ENCODE data around the gene ZP1. TPM values are rescaled to one million over a fixed set of nuclear protein-coding genes. Genes with fewer than 3 reads are reported as not detected.

ZP1 gene
- total RNA-seq, 1 donor from 2014 or later, result not detected

DNA sequence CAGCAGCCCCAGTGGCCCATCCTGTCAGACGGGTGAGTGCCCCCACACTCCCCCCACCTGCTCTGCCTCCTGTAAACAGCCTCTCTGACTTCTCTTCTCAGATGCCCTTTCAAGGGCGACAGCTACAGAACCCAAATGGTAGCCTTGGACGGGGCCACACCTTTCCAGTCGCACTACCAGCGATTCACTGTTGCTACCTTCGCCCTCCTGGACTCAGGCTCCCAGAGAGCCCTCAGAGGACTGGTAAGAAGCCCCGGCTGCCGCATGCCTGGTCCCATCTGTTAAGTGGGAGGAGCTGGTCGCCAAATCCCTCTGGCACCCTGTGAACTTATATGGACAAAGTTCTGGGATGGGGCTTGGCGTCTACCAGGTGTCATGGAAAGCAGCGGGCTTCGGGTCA is 6.2 kb downstream of the ZP1 start:
- H3K9me3 Mint-ChIP-seq, result no peaks in the 10 kb centered on the region
- DNase-seq, result no peak
- H3K4me1 Mint-ChIP-seq, result peaks cover 17% of the 10 kb centered on the region
- intact Hi-C loops (cut with micrococcal nuclease), result no loop called here
- peaks cover 2% of the 10 kb centered on the region for H3K36me3 Mint-ChIP-seq (ENCODE audit: low read depth)
- no peaks in the 10 kb centered on the region for H3K27me3 Mint-ChIP-seq
- no peak overlapping the region for H3K4me3 Mint-ChIP-seq
- no peak overlapping the region for H3K27ac Mint-ChIP-seq

DNA sequence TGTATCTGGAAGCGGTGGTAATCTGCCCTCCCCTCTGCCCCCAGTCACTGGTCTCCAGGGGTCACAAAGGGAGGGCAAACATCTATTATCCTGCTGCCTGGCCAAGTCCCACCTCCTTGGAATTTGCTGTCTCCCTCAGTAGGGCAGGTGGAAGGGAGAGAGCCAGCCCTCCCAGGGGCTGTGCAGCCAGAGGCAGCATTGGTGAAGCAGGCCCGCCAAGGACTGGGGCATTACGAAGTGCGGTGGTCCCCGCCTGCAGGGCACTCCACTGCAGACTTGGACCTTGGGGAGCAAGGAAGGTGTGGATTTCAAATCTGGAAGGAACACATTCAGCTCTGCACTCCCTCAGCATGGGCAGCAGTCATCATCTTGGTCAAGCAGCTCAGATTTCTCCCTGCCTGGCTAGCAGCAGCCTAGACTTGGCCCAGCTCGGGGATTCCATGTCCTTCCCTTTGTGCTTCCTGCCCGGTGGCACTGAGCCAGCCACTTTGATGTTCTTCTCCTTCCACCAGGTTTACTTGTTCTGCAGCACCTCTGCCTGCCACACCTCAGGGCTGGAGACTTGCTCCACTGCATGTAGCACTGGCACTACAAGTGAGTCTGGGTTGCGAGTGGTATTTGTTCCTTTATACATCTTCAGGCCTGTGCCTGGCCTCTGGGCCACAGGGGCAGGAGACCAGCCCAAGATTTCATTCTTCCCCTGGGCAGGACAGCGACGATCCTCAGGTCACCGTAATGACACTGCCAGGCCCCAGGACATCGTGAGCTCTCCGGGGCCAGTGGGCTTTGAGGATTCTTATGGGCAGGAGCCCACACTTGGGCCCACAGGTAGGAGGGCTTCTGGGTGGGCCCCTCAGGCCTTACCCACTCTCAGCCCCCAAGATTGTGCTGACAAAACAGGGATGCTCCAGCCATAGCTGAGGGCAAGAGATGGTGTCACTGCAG is 7.4 kb downstream of the ZP1 start:
- Mint-ChIP-seq H3K27me3 (no peaks in the 10 kb centered on the region), H3K36me3 (ENCODE audit: low read depth) (peaks cover 2% of the 10 kb centered on the region), H3K4me3 (no peak overlapping the region), H3K27ac (no peak overlapping the region), H3K9me3 (no peaks in the 10 kb centered on the region), H3K4me1 (peaks cover 10% of the 10 kb centered on the region)
- no peak for DNase-seq
- intact Hi-C loops (cut with micrococcal nuclease), result no loop called here

DNA sequence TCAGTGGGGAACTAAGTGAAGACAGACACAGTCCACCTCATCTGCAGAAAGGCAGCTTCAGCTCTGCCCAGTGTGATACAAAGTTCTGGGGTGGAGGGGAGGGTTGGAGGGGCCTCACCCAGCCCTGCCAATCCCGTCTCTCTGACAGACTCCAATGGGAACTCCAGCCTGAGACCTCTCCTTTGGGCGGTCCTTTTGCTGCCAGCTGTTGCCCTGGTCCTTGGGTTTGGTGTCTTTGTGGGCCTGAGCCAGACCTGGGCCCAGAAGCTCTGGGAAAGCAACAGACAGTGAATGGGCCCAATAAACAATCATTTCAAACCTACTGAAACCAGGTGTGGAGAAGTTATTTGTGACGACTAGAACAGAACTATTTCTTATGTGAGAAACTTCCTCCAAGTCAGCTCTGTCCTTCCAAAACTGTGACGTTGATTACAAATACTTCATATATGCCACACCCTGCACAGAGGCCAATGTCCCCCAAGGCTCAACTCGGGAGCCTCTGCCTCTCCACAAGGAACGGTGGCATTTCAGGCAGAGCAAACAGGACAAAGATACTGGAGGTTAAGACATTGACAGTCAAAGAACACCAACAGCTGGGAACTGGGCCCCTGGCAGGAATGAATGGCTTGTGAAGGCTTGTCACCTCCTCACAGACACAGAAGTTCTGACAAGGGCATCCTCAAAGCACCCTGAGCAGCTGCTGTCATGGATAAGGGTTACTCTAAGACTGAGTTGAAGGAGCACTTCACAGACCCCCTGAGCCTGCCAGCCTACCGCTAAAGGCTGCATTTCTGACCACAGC is 8.2 kb downstream of the ZP1 start:
- Mint-ChIP-seq H3K4me1 (peaks cover 10% of the 10 kb centered on the region), H3K27ac (no peak overlapping the region), H3K36me3 (ENCODE audit: low read depth) (peaks cover 2% of the 10 kb centered on the region), H3K27me3 (no peaks in the 10 kb centered on the region), H3K4me3 (no peak overlapping the region), H3K9me3 (no peaks in the 10 kb centered on the region)
- DNase-seq, result no peak
- intact Hi-C loops (cut with micrococcal nuclease), result no loop called here

DNA sequence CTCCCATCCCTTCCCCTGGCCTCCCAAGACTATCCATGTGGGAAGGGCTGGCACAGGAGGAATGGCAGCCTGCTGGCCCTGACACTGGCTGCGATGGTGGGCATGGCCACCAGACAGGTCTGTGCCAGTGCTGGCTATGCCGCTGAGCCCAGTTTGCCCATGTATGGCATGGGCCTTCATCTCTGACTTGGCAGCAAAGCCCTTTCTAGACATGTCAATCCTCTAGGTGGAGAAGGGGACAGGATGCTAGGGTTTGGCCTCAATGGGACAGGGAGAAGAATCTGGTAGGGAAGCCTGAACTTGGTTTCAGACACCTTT is 8.8 kb downstream of the ZP1 start:
- Mint-ChIP-seq H3K27me3 (no peaks in the 10 kb centered on the region), H3K4me1 (peaks cover 10% of the 10 kb centered on the region), H3K9me3 (no peaks in the 10 kb centered on the region), H3K27ac (no peak overlapping the region), H3K36me3 (ENCODE audit: low read depth) (peaks cover 8% of the 10 kb centered on the region), H3K4me3 (no peak overlapping the region)
- no peak for DNase-seq
- intact Hi-C loops (cut with micrococcal nuclease), result no loop called here

DNA sequence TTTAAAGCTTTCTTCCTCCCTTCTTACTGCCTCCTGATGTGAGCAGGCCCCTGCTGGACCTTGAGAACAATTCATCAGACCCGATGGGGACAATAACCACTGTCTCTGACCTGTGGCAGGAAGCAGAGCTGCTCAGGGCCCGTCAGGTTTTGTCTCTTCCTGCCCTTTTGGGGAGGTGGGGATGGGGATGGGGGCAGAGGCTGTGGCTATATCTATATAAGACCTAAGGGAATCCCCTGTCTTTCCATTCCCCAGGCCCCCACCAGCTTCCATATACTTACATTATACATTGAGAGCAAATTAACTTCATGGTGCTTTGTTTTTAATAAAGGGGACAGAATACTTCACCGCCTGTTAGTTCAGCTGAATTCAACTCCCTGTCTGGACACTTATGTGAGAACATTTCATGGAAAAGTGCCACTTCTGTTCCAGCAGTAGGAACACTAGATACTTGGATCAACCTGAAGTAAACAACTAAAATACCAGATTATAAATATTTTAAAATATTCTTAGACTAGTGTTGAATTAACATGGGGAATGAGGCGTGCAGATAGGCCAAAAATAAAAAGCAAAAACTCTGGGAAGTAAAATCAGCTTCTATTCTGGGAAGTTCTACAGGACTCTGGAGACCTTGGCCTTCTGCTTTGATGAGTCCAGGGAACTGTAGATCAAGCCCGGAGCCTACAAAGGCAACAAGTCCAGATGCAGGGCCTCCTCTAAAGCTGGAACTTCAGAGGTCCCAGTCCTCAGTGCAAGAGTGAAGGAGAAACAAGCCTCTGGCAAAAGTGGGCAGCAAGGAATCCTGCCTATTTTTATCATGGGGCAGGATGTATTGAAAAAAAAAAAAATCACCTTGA is 11.1 kb downstream of the ZP1 start:
- intact Hi-C loops (cut with micrococcal nuclease), result no loop called here
- DNase-seq, result no peak
- Mint-ChIP-seq H3K9me3 (no peaks in the 10 kb centered on the region), H3K4me1 (peaks cover 6% of the 10 kb centered on the region), H3K4me3 (no peak overlapping the region), H3K27me3 (no peaks in the 10 kb centered on the region), H3K27ac (no peak overlapping the region), H3K36me3 (ENCODE audit: low read depth) (peaks cover 15% of the 10 kb centered on the region)

DNA sequence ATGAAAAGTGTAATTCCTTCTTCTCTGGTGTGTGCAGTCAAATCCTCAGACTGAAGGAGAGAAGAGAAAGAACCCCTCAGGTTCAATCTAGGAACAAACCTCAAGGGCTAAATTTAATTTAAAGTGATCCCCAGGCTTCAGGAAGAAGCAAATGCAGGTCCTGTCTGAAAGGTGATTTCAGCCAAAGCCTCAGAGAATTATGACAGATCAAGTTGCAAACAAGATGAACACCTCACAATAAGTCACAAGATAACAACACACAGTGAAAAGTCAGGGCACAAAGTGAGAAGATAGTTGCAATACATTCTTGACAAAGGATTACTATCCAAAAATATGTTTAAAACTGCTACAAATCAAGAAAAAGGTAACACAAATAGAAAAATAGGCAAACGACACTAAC is 11.8 kb downstream of the ZP1 start:
- no peak overlapping the region for H3K4me3 Mint-ChIP-seq
- H3K4me1 Mint-ChIP-seq, result peaks cover 6% of the 10 kb centered on the region
- peaks cover 20% of the 10 kb centered on the region for H3K36me3 Mint-ChIP-seq (ENCODE audit: low read depth)
- no peaks in the 10 kb centered on the region for H3K9me3 Mint-ChIP-seq
- no peak for DNase-seq
- no peak overlapping the region for H3K27ac Mint-ChIP-seq
- intact Hi-C loops (cut with micrococcal nuclease), result no loop called here
- no peaks in the 10 kb centered on the region for H3K27me3 Mint-ChIP-seq

DNA sequence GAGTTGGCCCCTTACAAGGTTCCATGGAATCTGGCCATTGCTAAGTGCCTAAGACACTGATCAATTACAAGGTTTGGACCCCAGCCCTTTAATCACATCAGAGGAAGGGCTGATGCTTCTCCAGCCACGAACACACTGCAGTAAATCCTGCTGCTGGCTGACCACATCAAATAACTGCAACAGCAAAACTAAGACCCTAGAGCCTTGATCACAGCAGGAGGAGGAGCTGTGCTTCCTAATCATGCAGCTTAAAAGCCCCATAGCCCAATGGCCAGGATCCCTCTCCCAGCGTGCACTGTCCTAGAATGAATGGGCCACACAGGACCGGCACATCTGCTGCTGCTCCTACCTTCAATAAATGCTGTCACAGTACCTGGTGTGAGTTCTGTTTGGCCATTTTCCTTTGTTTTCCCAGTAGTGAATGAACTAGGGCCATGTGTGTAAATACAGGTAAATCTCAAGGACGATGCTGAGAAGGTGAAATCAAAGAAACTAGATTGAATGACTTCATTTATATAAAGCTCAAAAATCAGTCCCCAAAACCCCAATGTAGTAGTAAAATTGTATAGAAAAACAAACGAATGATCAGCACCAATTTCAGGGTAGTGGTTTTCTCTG is 12.7 kb downstream of the ZP1 start:
- no peak overlapping the region for H3K27ac Mint-ChIP-seq
- intact Hi-C loops (cut with micrococcal nuclease), result no loop called here
- H3K9me3 Mint-ChIP-seq, result no peaks in the 10 kb centered on the region
- peaks cover 6% of the 10 kb centered on the region for H3K4me1 Mint-ChIP-seq
- H3K27me3 Mint-ChIP-seq, result no peaks in the 10 kb centered on the region
- no peak overlapping the region for H3K4me3 Mint-ChIP-seq
- peaks cover 26% of the 10 kb centered on the region for H3K36me3 Mint-ChIP-seq (ENCODE audit: low read depth)
- DNase-seq, result no peak

DNA sequence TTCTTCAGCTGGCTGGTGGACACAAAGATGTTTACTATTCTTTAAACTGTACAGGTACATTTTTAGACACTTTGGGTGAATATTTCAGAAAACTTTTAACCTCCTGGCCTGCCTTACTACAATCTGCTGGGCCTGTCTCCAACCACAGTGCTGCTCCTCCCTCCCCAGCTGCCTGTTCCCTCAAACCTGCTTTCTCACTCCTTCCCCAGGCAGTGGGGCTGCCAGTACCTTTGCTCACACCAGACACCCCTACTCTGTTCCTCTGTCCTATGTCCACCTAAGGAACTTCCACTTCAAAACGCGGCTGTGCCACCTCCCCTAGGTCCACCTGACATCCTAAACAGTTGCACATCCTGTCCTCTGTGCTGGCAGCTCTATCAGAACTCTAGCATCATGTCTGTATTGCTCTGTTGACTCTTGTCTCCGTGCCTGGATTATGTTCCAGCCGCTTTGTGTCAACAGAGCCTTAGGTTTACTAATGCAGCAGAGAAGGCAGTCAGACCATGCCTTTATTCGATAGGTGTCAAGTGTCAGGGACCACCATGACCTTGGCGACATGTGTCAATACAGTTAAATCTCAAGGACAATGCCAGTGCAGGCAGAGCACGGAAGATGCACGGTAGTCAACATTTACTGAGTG is 13.4 kb downstream of the ZP1 start:
- Mint-ChIP-seq H3K36me3 (ENCODE audit: low read depth) (peaks cover 28% of the 10 kb centered on the region), H3K27ac (peak overlapping the region; percentile 64), H3K9me3 (no peaks in the 10 kb centered on the region), H3K4me3 (no peak overlapping the region), H3K4me1 (peaks cover 6% of the 10 kb centered on the region), H3K27me3 (no peaks in the 10 kb centered on the region)
- intact Hi-C loops (cut with micrococcal nuclease), result no loop called here
- DNase-seq, result no peak

GRCh38 chr11:60887556-60887955 is 20.2 kb downstream of the ZP1 start:
- Mint-ChIP-seq H3K36me3 (ENCODE audit: low read depth) (peaks cover 47% of the 10 kb centered on the region), H3K27ac (no peak overlapping the region), H3K27me3 (no peaks in the 10 kb centered on the region), H3K9me3 (no peaks in the 10 kb centered on the region), H3K4me3 (no peak overlapping the region), H3K4me1 (peaks cover 5% of the 10 kb centered on the region)
- DNase-seq, result peak; percentile 82
- intact Hi-C loops (cut with micrococcal nuclease), result loop anchor here (1.0 kb wide), 2 partner anchors 56 to 112 kb away; no protein-coding TSS in a partner anchor

DNA sequence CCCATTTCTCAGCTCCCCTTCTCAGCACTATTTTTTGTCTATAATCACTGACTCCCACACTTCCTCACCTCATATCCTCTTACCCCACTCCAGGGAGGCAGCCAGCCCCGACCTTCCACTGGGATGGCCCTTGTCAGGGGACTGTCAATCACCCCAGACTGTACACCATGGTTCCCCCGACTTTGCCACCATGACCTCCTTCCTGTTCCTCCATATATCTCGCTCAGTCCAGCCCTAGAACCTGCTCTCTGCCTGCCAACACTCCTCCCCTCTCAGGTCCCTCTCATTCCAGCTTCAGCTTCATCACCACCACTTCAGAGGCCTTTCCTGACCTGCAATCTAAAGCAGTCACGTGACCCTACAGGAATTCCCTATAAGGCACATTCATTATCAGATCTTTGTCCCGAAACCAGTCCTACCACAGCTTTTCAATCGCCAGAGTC is 22.5 kb downstream of the ZP1 start:
- H3K27me3 Mint-ChIP-seq, result no peaks in the 10 kb centered on the region
- intact Hi-C loops (cut with micrococcal nuclease), result no loop called here
- H3K27ac Mint-ChIP-seq, result no peak overlapping the region
- no peaks in the 10 kb centered on the region for H3K9me3 Mint-ChIP-seq
- no peak overlapping the region for H3K4me3 Mint-ChIP-seq
- peaks cover 2% of the 10 kb centered on the region for H3K4me1 Mint-ChIP-seq
- peaks cover 45% of the 10 kb centered on the region for H3K36me3 Mint-ChIP-seq (ENCODE audit: low read depth)
- DNase-seq, result no peak

GRCh38 chr11:60890696-60891095 is 23.4 kb downstream of the ZP1 start:
- Mint-ChIP-seq H3K4me3 (no peak overlapping the region), H3K9me3 (no peaks in the 10 kb centered on the region), H3K27ac (no peak overlapping the region), H3K4me1 (peaks cover 2% of the 10 kb centered on the region), H3K36me3 (ENCODE audit: low read depth) (peaks cover 49% of the 10 kb centered on the region), H3K27me3 (no peaks in the 10 kb centered on the region)
- no peak for DNase-seq
- intact Hi-C loops (cut with micrococcal nuclease), result no loop called here

GRCh38 chr11:60891103-60891741 is 23.9 kb downstream of the ZP1 start:
- intact Hi-C loops (cut with micrococcal nuclease), result no loop called here
- H3K36me3 Mint-ChIP-seq (ENCODE audit: low read depth), result peaks cover 51% of the 10 kb centered on the region
- DNase-seq, result no peak
- H3K4me1 Mint-ChIP-seq, result peaks cover 2% of the 10 kb centered on the region
- no peak overlapping the region for H3K27ac Mint-ChIP-seq
- H3K4me3 Mint-ChIP-seq, result no peak overlapping the region
- no peaks in the 10 kb centered on the region for H3K9me3 Mint-ChIP-seq
- no peaks in the 10 kb centered on the region for H3K27me3 Mint-ChIP-seq

Measured in activated CD4-positive, alpha-beta T cell treated with anti-CD3 and anti-CD28 coated beads, Interleukin-2, amount 10 ng/mL, durations not matched to agents 24 days and 14 days (primary cell).